ENCODE results near the gene ACKR3. TPM values are rescaled to one million over a fixed set of nuclear protein-coding genes. Genes with fewer than 3 reads are reported as not detected.

The ACKR3 gene
- polyA plus RNA-seq, 1 donor from 2014 or later = 1.7 TPM

GRCh38 chr2:236607471-236608187 is 38.0 kb downstream of the ACKR3 start:
- TF ChIP-seq, protein P1, sequence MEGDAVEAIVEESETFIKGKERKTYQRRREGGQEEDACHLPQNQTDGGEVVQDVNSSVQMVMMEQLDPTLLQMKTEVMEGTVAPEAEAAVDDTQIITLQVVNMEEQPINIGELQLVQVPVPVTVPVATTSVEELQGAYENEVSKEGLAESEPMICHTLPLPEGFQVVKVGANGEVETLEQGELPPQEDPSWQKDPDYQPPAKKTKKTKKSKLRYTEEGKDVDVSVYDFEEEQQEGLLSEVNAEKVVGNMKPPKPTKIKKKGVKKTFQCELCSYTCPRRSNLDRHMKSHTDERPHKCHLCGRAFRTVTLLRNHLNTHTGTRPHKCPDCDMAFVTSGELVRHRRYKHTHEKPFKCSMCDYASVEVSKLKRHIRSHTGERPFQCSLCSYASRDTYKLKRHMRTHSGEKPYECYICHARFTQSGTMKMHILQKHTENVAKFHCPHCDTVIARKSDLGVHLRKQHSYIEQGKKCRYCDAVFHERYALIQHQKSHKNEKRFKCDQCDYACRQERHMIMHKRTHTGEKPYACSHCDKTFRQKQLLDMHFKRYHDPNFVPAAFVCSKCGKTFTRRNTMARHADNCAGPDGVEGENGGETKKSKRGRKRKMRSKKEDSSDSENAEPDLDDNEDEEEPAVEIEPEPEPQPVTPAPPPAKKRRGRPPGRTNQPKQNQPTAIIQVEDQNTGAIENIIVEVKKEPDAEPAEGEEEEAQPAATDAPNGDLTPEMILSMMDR (IDR thresholded peaks at IDR 0.05; ENCODE audit: poor library complexity, severe bottlenecking) = no peak
- TF ChIP-seq RAD21 (conservative IDR thresholded peaks at IDR 0.05) (no peak), SMC3 (conservative IDR thresholded peaks at IDR 0.05; ENCODE audit: poor library complexity) (no peak), EP300 (conservative IDR thresholded peaks at IDR 0.05; ENCODE audit: poor library complexity, severe bottlenecking) (no peak), POLR2AphosphoS5 (IDR thresholded peaks at IDR 0.05) (no peak), TAF1 (IDR thresholded peaks at IDR 0.05; ENCODE audit: low read depth) (no peak), MXI1 (conservative IDR thresholded peaks at IDR 0.05; ENCODE audit: poor library complexity, severe bottlenecking) (no peak), EZH2 (IDR thresholded peaks at IDR 0.05; ENCODE audit: borderline replicate concordance, insufficient read depth, low read length, poor library complexity, severe bottlenecking) (no peak)
- TF ChIP-seq, protein P2, sequence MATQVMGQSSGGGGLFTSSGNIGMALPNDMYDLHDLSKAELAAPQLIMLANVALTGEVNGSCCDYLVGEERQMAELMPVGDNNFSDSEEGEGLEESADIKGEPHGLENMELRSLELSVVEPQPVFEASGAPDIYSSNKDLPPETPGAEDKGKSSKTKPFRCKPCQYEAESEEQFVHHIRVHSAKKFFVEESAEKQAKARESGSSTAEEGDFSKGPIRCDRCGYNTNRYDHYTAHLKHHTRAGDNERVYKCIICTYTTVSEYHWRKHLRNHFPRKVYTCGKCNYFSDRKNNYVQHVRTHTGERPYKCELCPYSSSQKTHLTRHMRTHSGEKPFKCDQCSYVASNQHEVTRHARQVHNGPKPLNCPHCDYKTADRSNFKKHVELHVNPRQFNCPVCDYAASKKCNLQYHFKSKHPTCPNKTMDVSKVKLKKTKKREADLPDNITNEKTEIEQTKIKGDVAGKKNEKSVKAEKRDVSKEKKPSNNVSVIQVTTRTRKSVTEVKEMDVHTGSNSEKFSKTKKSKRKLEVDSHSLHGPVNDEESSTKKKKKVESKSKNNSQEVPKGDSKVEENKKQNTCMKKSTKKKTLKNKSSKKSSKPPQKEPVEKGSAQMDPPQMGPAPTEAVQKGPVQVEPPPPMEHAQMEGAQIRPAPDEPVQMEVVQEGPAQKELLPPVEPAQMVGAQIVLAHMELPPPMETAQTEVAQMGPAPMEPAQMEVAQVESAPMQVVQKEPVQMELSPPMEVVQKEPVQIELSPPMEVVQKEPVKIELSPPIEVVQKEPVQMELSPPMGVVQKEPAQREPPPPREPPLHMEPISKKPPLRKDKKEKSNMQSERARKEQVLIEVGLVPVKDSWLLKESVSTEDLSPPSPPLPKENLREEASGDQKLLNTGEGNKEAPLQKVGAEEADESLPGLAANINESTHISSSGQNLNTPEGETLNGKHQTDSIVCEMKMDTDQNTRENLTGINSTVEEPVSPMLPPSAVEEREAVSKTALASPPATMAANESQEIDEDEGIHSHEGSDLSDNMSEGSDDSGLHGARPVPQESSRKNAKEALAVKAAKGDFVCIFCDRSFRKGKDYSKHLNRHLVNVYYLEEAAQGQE (IDR thresholded peaks at IDR 0.05; ENCODE audit: borderline replicate concordance) = no peak
- Histone ChIP-seq H3K27me3 (ENCODE audit: insufficient read depth, low read depth, low read length) (no peaks in the 10 kb centered on the region), H3K27ac (ENCODE audit: low read length) (no peak overlapping the region), H4K20me1 (ENCODE audit: insufficient read depth) (no peaks in the 10 kb centered on the region), H3F3A (ENCODE audit: insufficient read depth, low read length, poor library complexity, severe bottlenecking) (no peaks in the 10 kb centered on the region), H3K36me3 (ENCODE audit: insufficient read depth, low read length) (no peaks in the 10 kb centered on the region), H3K4me3 (ENCODE audit: low read length) (no peak overlapping the region), H3K9ac (ENCODE audit: low read length) (no peak overlapping the region), H3K9me3 (ENCODE audit: low read length) (no peaks in the 10 kb centered on the region), H3K79me2 (replicated peaks; ENCODE audit: insufficient read depth, low read length) (no peaks in the 10 kb centered on the region), H2AFZ (ENCODE audit: low read depth, low read length) (no peak overlapping the region), H3K9me2 (ENCODE audit: insufficient read depth, low read length) (no peaks in the 10 kb centered on the region), H3K4me2 (ENCODE audit: low read length) (no peak overlapping the region)

GRCh38 chr2:236608188-236608525 is 38.5 kb downstream of the ACKR3 start:
- no peaks in the 10 kb centered on the region for H4K20me1 ChIP-seq (ENCODE audit: insufficient read depth)
- no peak overlapping the region for H3K9ac ChIP-seq (ENCODE audit: low read length)
- H3K27ac ChIP-seq (ENCODE audit: low read length) = no peak overlapping the region
- no peaks in the 10 kb centered on the region for H3K27me3 ChIP-seq (ENCODE audit: insufficient read depth, low read depth, low read length)
- TF ChIP-seq EZH2 (IDR thresholded peaks at IDR 0.05; ENCODE audit: borderline replicate concordance, insufficient read depth, low read length, poor library complexity, severe bottlenecking) (no peak), TAF1 (IDR thresholded peaks at IDR 0.05; ENCODE audit: low read depth) (no peak), RAD21 (conservative IDR thresholded peaks at IDR 0.05) (no peak), EP300 (conservative IDR thresholded peaks at IDR 0.05; ENCODE audit: poor library complexity, severe bottlenecking) (no peak), POLR2AphosphoS5 (IDR thresholded peaks at IDR 0.05) (no peak), SMC3 (conservative IDR thresholded peaks at IDR 0.05; ENCODE audit: poor library complexity) (no peak)
- no peak overlapping the region for H3K4me2 ChIP-seq (ENCODE audit: low read length)
- no peaks in the 10 kb centered on the region for H3K79me2 ChIP-seq (replicated peaks; ENCODE audit: insufficient read depth, low read length)
- no peak overlapping the region for H3K4me3 ChIP-seq (ENCODE audit: low read length)
- no peaks in the 10 kb centered on the region for H3K9me3 ChIP-seq (ENCODE audit: low read length)
- no peak overlapping the region for H2AFZ ChIP-seq (ENCODE audit: low read depth, low read length)
- H3F3A ChIP-seq (ENCODE audit: insufficient read depth, low read length, poor library complexity, severe bottlenecking) = no peaks in the 10 kb centered on the region
- H3K9me2 ChIP-seq (ENCODE audit: insufficient read depth, low read length) = no peaks in the 10 kb centered on the region
- no peaks in the 10 kb centered on the region for H3K36me3 ChIP-seq (ENCODE audit: insufficient read depth, low read length)
